K562 (cell line): ENCODE measurements around the gene TULP4. TPM values are rescaled to one million over a fixed set of nuclear protein-coding genes. Genes with fewer than 3 reads are reported as not detected.

Experiments used
- ATAC-seq: fragments of 200-7000 bp; cut with Tn5 transposase; 3 replicates; pipeline ENCODE4 v1.9.1; 2020; ENCODE audit warnings: moderate library complexity
- BruUV-seq: library from RNA; stranded (reverse); fragments of 400-500 nt; replicated peaks from 2 replicates; lab custom pipeline; 2021; lab: Mats Ljungman, UMichigan
- CTCF ChIA-PET: fragments of 300-600 bp; formaldehyde crosslinking; extraction: SDS; loops from one replicate; lab custom pipeline; 2021; ENCODE audit warnings: low intra/inter-chr PET ratio; lab: Yijun Ruan, JAX
- POLR2A ChIA-PET: fragments of 300-600, 350-650 bp; sonication (Branson Sonifier 250); formaldehyde crosslinking; extraction: SDS; loops from one replicate; lab custom pipeline; 2021; ENCODE audit warnings: antibody characterized with exemption, inconsistent platforms; lab: Yijun Ruan, JAX
- DNase-seq, 4 experiments: peaks; one replicate each; pipeline versions ENCODE4 v3.0.0 to v3.0.0-alpha.2; 2011 to 2018; ENCODE audit warnings: low spot score in 3 of 4, mixed read lengths in 3 of 4; ENCODE audit errors: extremely low read depth in 1 of 4
- FAIRE-seq: peaks from 2 replicates; lab custom pipeline; 2011; peaks lifted over from hg19 to GRCh38; lab: Jason Lieb, UNC
- H2AFZ ChIP-seq: 2 replicates; pipeline ENCODE4 v1.6.0; 2011; ENCODE audit warnings: low read depth, low read length, control low read depth, inconsistent platforms
- H3K27ac ChIP-seq: fragments of 200-600 bp; 3 replicates; pipeline ENCODE4 v1.8.0; 2011; ENCODE audit warnings: low read depth, mild to moderate bottlenecking, control low read depth, inconsistent platforms, low read length, moderate library complexity, mixed read lengths; ENCODE audit errors: extremely low read depth
- H3K27me3 ChIP-seq, 2 experiments: fragments of 300-600 bp in 1 of 2; 2 replicates in 1 of 2; 3 replicates in 1 of 2; pipeline versions ENCODE4 v1.6.0 to v1.8.0; 2011; ENCODE audit warnings: inconsistent platforms in 2 of 2, low read length in 2 of 2, mild to moderate bottlenecking in 1 of 2, mixed read lengths in 1 of 2, moderate library complexity in 1 of 2; ENCODE audit not compliant: control insufficient read depth in 2 of 2, insufficient read depth in 2 of 2
- H3K36me3 ChIP-seq: fragments of 300-600 bp; 3 replicates; pipeline ENCODE4 v1.8.0; 2011; ENCODE audit warnings: mild to moderate bottlenecking, low read length, inconsistent platforms; ENCODE audit not compliant: control insufficient read depth, insufficient read depth
- H3K4me1 ChIP-seq, 2 experiments: fragments of 200-600 bp in 1 of 2; replicated peaks in 1 of 2; 2 replicates in 1 of 2; 3 replicates in 1 of 2; pipeline versions ENCODE4 v1.5.1 to v1.8.0; 2011; ENCODE audit warnings: inconsistent platforms in 2 of 2, low read length in 2 of 2, mild to moderate bottlenecking in 1 of 2, mixed read lengths in 1 of 2, moderate library complexity in 1 of 2; ENCODE audit not compliant: control insufficient read depth in 2 of 2, insufficient read depth in 2 of 2
- H3K4me2 ChIP-seq: 2 replicates; pipeline ENCODE4 v1.6.1; 2011; ENCODE audit warnings: low read length, control low read depth, inconsistent platforms, mixed read lengths; ENCODE audit not compliant: insufficient read depth
- H3K4me3 ChIP-seq: fragments of 200-600 bp; sonication (generic), shearing (Covaris generic); 2 replicates; pipeline ENCODE4 v1.5.1; 2016; ENCODE audit warnings: control low read depth, inconsistent platforms
- H3K79me2 ChIP-seq: fragments of 200-600 bp; 3 replicates; pipeline ENCODE4 v1.8.0; 2011; ENCODE audit warnings: low read length, inconsistent platforms; ENCODE audit not compliant: control insufficient read depth, insufficient read depth
- H3K9ac ChIP-seq, 2 experiments: 2 replicates each; pipeline versions ENCODE4 v1.6.0 to v1.6.1; 2011; ENCODE audit warnings: low read depth in 2 of 2, low read length in 2 of 2, control low read depth in 1 of 2, inconsistent platforms in 1 of 2, mild to moderate bottlenecking in 1 of 2, mixed read lengths in 1 of 2; ENCODE audit not compliant: insufficient read depth in 1 of 2
- H3K9me1 ChIP-seq: one replicate; pipeline ENCODE4 v1.6.0; 2011; ENCODE audit warnings: inconsistent platforms, mild to moderate bottlenecking, low read length, moderate library complexity; ENCODE audit not compliant: control insufficient read depth, insufficient read depth
- H3K9me3 ChIP-seq: replicated peaks from 2 replicates; pipeline ENCODE4 v1.5.1; 2011; ENCODE audit warnings: low read depth, low read length, inconsistent platforms; ENCODE audit not compliant: control insufficient read depth, insufficient read depth
- H4K20me1 ChIP-seq: replicated peaks from 2 replicates; pipeline ENCODE4 v1.6.1; 2011; ENCODE audit warnings: low read length, inconsistent platforms, mixed read lengths; ENCODE audit not compliant: control insufficient read depth, insufficient read depth
- BCLAF1 ChIP-seq, 2 experiments: fragments of 450-650 bp in 1 of 2; IDR thresholded peaks; 2 replicates each; pipeline ENCODE4 v1.6.1; 2011 to 2017; ENCODE audit warnings: low read depth in 2 of 2, antibody characterized with exemption in 1 of 2, borderline replicate concordance in 1 of 2, low read length in 1 of 2, mild to moderate bottlenecking in 1 of 2, mixed read lengths in 1 of 2; ENCODE audit not compliant: control insufficient read depth in 1 of 2
- GMEB1 ChIP-seq: fragments of 250-450 bp; sonication (Bioruptor Pico); IDR thresholded peaks from 2 replicates; pipeline ENCODE4 v1.4.0; 2020; ENCODE audit warnings: mild to moderate bottlenecking
- HNRNPL ChIP-seq: fragments of 200-400 bp; formaldehyde crosslinking; IDR thresholded peaks from 2 replicates; pipeline ENCODE4 v1.6.1; 2017; ENCODE audit warnings: low read depth, mild to moderate bottlenecking, low read length
- MYBL2 ChIP-seq, 2 experiments: fragments of 450-650 bp in 1 of 2; sonication (generic) in 1 of 2; formaldehyde crosslinking in 1 of 2; IDR thresholded peaks; 2 replicates each; pipeline versions ENCODE4 v1.6.1 to v1.8.1; 2017 to 2022; ENCODE audit warnings: borderline replicate concordance in 1 of 2, inconsistent platforms in 1 of 2, low read depth in 1 of 2, mild to moderate bottlenecking in 1 of 2, missing genetic modification reagents in 1 of 2, moderate library complexity in 1 of 2
- THRA ChIP-seq: fragments of 450-650 bp; IDR thresholded peaks from 2 replicates; pipeline ENCODE4 v1.6.1; 2017; ENCODE audit warnings: mild to moderate bottlenecking, moderate library complexity
- ZBTB12 ChIP-seq: fragments of 250-450 bp; sonication (Bioruptor Pico); IDR thresholded peaks from 2 replicates; pipeline ENCODE4 v1.4.0; 2020
- ZBTB8A ChIP-seq: fragments of 450-650 bp; IDR thresholded peaks from 2 replicates; pipeline ENCODE4 v1.6.1; 2018; ENCODE audit warnings: mild to moderate bottlenecking, moderate library complexity; ENCODE audit not compliant: partially characterized antibody
- WGBS: fragments of 100-300 bp; shearing (Covaris generic); methylation state at CpG from one replicate; pipeline ENCODE4 v1.1.6; 2016; ENCODE audit warnings: low coverage, mixed read lengths; ENCODE audit not compliant: insufficient coverage; ENCODE audit errors: missing lambda C conversion rate; 5-methylcytosine and 5-hydroxymethylcytosine counted together
- in situ Hi-C: fragments of 300-500 bp; cut with MboI; formaldehyde crosslinking; loops from 4 replicates; pipeline ENCODE4 v1.15.0; 2018; ENCODE audit warnings: inconsistent platforms, mixed read lengths
- intact Hi-C: fragments of 100-400 bp; cut with micrococcal nuclease; formaldehyde crosslinking; loops from 2 replicates; pipeline ENCODE4 v1.14.2; 2022
- polyA plus RNA-seq, 8 experiments: library from polyadenylated mRNA; depleted of rRNA in 4 of 8; stranded (reverse) in 5 of 8; unstranded in 3 of 8; fragments of >200 nt; fragmentation: Nextera tagmentation in 2 of 8; fragmentation: Illumina TruSeq in 1 of 8; extraction: Ambion mirVana in 2 of 8; extraction: Trizol in 1 of 8; gene quantifications; 2 replicates each; pipeline versions ENCODE4 v1.2.1 to v1.2.3, GENCODE V29; 2011 to 2014; ENCODE audit warnings: inconsistent platforms in 1 of 8, missing spikeins in 1 of 8
- total RNA-seq, 7 experiments: library from RNA; depleted of rRNA in 6 of 7; stranded (reverse); fragments of >200 nt in 6 of 7; fragmentation: Illumina TruSeq in 2 of 7; extraction: Trizol in 2 of 7; gene quantifications; 2 replicates each; pipeline versions ENCODE4 v1.2.1 to v1.2.3, GENCODE V29; 2011 to 2021; ENCODE audit warnings: low replicate concordance in 1 of 7

The TULP4 gene
- total and polyA plus RNA-seq, 9 of the 15 experiments (the other 6 are each of a cell fraction or from before 2014, with no cell fraction given): 1.2 to 50.4 (median 11.0) TPM

- Histone ChIP-seq H3K9ac (no peak overlapping the region), H3K9me1 (no peaks in the 10 kb centered on the region), H3K9me3 (no peaks in the 10 kb centered on the region), H3K4me2 (no peak overlapping the region), H4K20me1 (no peaks in the 10 kb centered on the region), H3K36me3 (no peaks in the 10 kb centered on the region), H3K27ac (no peak overlapping the region), H3K4me1 (peaks cover 0 to 3% of the 10 kb centered on the region in 2 experiments; a peak in 2 of 5 replicates), H3K27me3 (peaks cover 64 to 78% of the 10 kb centered on the region in 2 experiments), H3K79me2 (no peaks in the 10 kb centered on the region), H3K4me3 (no peak overlapping the region), H2AFZ (no peak overlapping the region)
- 20% methylated on average over 4 of the region's 4 CpGs for WGBS
- POLR2A ChIA-PET: interaction anchor here (1.0 to 1.5 kb wide), 3 partner anchors 9 to 32 kb away, joined by 4 to 6 read pairs (median 4); no protein-coding TSS in a partner anchor
- no peak for TF ChIP-seq THRA
- no peak for TF ChIP-seq GMEB1
- TF ChIP-seq ZBTB12 (CRISPR knock-in tag): no peak
- no peak for TF ChIP-seq ZBTB8A
- no peak for TF ChIP-seq HNRNPL
- TF ChIP-seq MYBL2 (IDR thresholded peaks at IDR 0.05; ENCODE audit: low read depth): no peak
- no peak for TF ChIP-seq MYBL2 (CRISPR knock-in tag; IDR thresholded peaks at IDR 0.05; ENCODE audit: borderline replicate concordance)
- no peak for TF ChIP-seq BCLAF1 (IDR thresholded peaks at IDR 0.05; ENCODE audit: borderline replicate concordance in 1 of 2, control insufficient read depth in 1 of 2, low read depth in 2 of 2, low read length in 1 of 2)
- no TSS peak for BruUV-seq
- intact Hi-C loops: loop anchor here (5.0 kb wide), 1 partner anchor 173 kb away; no protein-coding TSS in a partner anchor
- CTCF ChIA-PET: interaction anchor here (1.1 kb wide), 1 partner anchor 298 kb away, joined by 3 read pairs; no protein-coding TSS in a partner anchor
- FAIRE-seq (no peak), ATAC-seq (0 out of 3 replicates have a peak, but pooled peaks have one; percentile 8), DNase-seq (no peak)
- in situ Hi-C loops: no loop called here
Observed at GRCh38 chr6:158519761-158520160, 207.5 kb downstream of the TULP4 start.
